Stimulated activated CD4-positive, alpha-beta T cell treated with anti-CD3 and anti-CD28 coated beads, TNF-alpha, amount 100 ng/mL, for 4 hours (primary cell): ENCODE measurements around the gene SLC35E4.
"Not testable (repeated sequence)": the region's sequence is repeated elsewhere in the genome, so short reads cannot be mapped to it uniquely, and the experiment has no call there.

ENCODE experiments used
- DNase-seq, 3 experiments: peaks; one replicate each; pipeline ENCODE4 v3.0.0-alpha.2; 2020; ENCODE audit warnings: low read depth in 3 of 3

Gene SLC35E4, protein sequence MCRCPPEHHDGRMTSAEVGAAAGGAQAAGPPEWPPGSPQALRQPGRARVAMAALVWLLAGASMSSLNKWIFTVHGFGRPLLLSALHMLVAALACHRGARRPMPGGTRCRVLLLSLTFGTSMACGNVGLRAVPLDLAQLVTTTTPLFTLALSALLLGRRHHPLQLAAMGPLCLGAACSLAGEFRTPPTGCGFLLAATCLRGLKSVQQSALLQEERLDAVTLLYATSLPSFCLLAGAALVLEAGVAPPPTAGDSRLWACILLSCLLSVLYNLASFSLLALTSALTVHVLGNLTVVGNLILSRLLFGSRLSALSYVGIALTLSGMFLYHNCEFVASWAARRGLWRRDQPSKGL

DNA sequence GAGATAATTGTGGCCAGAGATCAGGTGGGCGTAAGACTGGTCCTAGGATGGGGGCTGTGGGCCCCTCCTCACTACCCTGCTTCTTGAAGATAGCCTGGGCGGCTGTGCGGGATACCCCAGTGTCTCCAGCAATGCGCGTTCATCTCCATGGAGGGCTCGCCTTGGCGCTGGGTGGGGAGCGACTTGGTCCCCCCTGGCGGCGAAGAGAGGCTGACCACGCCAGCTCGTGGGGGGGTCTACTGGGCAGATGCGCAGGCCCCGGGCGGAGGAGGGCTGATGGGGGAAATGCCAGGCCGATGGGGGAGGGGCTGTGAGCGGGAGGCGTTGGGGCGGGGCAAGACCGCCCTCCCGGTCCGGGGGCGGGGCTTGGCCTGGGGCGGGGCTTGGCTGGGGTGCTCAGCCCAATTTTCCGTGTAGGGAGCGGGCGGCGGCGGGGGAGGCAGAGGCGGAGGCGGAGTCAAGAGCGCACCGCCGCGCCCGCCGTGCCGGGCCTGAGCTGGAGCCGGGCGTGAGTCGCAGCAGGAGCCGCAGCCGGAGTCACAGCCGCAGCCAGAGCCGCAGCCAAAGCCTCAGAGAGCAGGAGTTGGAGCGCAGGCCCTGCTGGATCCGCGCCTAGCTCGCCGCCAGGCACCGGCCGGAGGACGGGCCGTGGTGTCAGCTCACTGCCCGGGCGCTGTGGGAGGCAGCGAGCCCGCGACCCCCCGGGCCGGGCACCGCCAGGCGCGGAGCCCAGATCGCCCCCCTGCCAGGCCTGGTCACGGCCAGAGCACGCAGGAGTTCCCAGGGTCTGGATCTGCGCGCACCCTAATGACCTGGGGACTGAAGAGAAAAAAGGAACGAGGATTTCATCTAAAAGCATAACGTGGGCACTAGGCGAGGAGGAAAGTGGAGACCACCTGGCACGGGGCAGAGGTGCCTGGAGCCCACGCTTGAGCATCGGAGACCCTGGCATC lies at the start of gene SLC35E4:
Gene SLC35E4 (plus strand): TSS at position 509 of the 953 bp plus-strand sequence. CDS start 670 bp downstream, outside the sequence.
- DNase-seq = peak; percentile 93 to 99 (median 94)

DNA sequence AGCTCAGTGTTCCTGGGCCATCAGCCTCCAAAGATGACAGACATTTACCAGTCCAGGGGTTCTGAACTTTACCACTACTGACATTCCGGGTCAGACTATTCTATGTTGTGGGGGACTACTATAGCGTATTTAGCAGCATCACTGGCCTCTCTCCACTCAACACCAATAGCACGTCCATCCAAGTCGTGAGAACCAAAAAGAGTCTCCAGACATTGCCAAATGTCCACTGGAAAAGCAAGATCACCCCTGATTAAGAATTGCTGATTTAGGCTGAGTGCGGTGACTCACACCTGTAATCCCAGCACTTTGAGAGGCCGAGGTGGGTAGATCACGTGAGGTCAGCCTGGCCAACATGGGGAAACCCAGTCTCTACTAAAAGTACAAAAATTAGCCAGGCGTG lies 49.2 kb upstream of the SLC35E4 start:
- no peak for DNase-seq

DNA sequence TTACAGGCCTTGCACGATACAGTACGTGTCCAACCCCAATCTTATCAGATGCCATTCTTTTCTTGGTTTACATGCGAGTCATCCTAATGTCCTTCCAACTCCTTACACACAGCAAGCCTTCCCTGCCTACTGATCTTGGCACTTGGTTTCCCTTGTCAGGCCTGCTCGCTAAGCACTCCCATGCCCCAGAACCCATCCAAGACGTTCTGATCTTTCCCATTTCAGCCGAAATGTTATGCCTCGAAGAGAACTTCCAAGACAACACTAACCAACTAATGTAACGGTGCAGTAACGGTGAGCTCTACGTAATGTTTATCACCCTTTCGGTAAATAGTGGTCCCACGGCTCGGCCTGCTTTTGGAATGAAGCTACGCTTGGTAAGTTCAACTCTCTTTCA lies 44.4 kb upstream of the SLC35E4 start:
- no peak for DNase-seq

DNA sequence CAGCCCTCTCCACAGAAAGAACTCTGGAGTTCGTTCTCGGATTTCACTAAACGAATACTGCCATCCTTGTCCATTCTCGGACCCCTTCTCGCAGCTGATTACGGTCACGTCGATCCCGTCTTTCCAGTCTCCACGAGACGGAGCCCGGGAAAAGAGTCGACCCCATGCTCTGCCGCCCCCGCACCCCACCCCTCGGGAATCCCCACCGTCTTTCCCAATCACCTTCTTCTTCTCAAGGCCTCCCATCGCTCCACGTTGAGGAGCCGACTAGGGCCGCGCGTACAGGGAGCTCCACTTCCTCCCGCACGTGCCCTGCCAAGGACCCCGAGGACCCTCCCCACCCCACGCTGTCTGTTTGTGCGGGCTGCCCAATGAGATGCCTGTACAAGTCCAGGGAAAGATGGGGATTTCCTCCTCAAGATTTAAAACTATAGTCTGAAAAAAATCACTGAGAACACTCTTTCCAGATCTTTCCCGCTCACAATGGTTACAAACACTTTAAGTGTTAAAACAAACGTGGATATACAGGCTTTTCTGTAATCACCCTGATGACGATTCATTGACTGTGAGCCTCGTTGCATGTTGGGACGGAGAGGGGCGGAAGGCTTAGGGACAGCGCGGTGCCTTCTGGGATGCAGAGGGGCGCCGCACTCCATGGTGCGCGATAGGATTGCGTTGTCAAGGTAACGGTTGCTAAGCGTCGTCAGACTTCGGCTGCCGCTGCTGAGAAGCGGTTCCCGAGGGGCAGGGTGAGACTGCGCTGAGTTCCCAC lies 43.8 kb upstream of the SLC35E4 start, which contains the start of gene PES1:
Gene PES1 (minus strand): TSS at position 323 of the 772 bp plus-strand sequence. CDS start 77 bp downstream, at position 246.
- DNase-seq = peak; percentile 78 to 93 (median 88)

DNA sequence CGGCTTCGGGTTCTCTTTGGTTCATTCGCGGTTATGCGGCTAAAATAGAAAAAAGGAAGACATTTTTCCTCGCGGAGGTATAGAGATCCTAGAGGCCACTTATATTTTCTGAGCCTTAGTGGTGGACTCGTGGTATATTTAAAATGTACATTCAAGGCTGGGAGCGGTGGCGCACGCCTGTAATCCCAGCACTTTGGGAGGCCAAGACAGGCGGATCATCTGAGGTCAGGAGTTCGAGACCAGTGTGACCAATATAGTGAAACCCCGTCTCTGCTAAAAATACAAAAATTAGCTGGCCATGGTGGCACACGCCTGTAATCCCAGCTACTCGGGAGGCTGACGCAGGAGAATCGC lies 43.2 kb upstream of the SLC35E4 start:
- DNase-seq = not testable (repeated sequence)

DNA sequence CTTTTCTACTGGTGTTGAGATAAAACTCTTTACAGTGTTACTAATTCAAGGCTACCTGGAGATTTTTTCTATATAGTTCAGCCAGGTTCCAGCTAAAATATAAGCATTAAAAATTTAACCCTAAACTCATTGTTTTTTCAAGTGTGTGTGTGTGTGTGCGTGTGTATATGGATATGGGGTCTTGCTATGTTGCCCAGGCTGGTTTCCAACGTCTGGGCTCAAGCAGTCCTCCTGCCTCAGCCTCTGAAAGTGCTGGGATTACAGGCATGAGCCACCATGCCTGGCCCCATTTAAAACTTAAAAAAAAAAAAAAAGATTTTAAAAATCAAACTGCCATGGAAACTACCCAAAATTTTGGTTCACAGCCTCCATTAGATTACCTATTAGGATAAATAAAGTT lies 39.4 kb upstream of the SLC35E4 start:
- DNase-seq = no peak

DNA sequence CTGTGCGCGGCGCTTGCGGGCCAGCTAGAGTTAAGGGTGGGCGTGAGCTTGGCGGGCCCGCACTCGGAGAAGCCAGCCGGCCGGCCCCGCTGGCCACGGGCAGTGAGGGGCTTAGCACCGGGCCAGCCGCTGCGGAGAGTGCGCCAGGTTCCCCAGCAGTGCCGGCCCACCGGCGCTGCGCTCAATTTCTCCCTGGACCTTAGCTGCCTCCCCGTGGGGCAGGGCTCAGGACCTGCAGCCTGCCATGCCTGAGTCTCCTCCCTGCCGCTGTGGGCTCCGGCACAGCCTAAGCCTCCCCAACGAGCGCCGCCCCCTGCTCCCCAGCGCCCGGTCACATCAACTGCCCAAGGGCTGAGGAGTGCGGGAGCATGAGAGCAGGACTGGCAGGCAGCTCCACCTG lies 38.7 kb upstream of the SLC35E4 start:
- no peak for DNase-seq

DNA sequence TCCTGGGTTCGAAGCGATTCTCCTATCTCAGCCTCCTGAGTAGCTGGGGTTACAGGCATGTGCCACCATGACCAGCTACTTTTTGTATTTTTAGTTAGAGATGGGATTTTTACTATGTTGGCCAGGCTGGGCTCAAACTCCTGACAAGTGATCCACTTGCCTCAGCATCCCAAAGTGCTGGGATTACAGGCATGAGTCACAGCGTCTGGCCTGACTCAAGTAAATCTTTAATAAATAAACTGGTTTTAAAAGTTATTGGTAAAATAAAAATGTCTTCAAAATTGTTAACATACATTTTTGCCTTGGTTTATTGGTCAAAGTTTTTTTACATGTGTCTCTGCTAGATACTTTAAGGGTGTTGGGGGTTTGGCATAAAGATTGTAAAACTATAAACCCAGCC lies 36.6 kb upstream of the SLC35E4 start:
- DNase-seq = no peak

DNA sequence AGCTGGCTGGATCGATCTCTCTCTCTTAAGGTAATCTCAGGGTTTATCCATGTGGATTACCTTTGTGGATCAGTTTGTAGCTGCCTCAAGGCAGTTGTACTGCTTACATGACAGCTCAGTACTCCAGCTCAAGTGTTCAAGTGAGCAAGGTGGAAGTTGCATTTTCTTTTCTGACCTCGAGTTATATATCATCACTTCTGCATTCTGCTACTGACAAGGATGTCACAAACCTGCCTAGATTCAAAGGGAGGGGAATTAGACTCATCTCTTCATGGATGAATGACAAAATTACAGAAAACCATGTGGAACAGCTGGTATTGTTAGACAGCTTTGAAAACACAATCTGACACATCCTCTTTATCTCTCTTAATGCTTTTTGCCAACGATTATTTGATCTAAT lies 34.7 kb upstream of the SLC35E4 start:
- no peak for DNase-seq

DNA sequence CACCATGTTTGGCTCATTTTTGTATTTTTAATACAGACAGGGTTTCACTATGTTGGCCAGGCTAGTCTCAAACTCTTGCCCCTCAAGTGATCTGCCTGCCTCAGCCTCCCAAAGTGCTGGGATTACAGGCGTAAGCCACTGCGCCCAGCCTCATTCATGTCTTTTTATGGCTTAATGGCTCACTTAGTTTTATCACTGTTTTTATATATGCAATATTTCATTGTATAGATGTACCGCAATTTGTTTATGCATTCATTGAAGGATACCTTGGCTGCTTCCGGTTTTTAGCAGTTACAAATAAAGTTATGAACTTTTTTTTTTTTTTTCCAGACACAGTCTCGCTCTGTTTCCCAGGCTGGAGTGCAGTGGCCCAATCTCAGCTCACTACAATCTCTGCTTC lies 34.1 kb upstream of the SLC35E4 start:
- no peak for DNase-seq

DNA sequence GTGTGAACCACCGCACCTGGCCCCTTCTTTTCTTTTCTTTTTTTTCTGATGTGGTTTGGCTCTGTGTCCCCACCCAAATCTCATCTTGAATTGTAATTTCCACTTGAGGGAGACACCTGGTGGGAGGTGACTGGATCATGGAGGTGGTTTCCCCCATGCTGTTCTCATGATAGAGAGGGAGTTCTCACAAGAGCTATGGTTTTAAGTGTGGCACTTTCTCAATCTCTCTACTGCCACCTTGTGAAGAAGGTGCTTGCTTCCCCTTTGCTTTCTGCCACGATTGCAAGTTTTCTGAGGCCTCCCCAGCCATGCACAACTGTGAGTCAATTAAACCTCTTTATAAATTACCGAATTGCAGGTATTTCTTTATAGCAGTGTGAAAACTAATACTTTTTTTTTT lies 33.5 kb upstream of the SLC35E4 start:
- DNase-seq = no peak

DNA sequence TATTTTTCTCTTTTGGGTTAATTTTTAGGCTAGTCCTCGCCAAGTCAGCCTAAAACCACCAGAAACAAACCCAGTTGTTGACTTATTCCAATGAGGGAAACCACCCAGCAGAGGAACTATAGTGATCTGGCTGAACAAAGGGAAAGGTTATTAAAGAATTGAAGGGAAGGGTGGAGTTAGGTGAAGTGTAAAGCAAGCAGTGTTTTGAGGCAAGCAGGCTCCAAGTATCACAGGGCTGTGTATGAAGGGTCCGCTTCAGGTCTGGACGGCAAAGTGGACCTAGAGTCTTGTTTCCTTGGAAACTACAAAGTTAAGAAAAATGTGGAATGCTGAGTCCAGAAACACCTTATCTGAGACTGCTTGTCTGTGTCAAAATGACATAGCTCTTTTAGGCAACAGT lies 31.8 kb upstream of the SLC35E4 start:
- no peak for DNase-seq

DNA sequence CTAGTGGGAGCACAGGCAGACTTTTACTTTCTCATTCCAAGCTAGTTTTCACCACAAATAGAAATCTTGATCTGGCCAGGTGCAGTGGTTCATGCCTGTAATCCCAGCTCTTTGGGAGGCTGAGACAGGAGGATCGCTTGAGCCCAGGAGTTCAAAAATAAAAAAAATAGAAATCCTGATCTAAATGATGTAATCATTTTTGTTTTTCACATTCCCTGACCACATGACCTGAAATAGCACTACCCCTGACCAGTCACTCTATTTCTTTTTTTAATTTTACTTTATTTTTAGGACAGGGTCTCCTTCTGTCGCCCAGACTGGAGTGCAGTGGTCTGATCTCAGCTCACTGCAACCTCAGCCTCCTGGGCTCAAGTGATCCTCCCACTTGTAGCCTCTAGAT lies 30.9 kb upstream of the SLC35E4 start:
- DNase-seq = no peak

DNA sequence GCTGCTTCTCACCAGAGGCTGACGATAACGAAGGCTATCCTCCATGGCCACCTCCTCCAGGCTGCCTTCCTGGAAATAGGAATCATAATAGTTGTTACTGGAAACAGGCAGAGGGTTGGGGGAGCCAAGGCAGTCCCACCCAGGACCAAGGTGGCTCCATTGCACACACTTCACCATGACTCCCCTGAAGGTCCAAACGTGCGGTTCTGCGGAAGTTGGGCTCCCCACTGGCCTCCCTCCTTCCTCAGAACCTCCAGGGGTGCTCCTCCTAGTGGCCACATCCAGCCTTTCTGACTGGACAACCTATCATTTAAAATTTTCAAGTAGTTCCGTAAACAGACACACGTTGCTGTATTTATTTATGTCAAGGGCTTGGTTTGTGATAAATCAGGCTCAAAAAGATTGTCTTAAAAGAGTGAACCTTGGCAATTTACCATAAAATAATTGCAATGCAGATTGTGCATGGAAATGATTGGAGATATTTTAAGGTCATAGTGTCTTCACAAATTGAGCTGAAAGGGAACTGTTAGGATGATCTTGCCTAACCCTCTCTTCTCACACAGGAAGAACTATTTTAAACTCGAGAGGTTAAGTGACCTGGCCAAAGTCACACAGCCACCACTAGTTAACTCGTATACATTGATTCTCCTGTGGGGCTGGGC lies 30.0 kb upstream of the SLC35E4 start:
- no peak for DNase-seq

DNA sequence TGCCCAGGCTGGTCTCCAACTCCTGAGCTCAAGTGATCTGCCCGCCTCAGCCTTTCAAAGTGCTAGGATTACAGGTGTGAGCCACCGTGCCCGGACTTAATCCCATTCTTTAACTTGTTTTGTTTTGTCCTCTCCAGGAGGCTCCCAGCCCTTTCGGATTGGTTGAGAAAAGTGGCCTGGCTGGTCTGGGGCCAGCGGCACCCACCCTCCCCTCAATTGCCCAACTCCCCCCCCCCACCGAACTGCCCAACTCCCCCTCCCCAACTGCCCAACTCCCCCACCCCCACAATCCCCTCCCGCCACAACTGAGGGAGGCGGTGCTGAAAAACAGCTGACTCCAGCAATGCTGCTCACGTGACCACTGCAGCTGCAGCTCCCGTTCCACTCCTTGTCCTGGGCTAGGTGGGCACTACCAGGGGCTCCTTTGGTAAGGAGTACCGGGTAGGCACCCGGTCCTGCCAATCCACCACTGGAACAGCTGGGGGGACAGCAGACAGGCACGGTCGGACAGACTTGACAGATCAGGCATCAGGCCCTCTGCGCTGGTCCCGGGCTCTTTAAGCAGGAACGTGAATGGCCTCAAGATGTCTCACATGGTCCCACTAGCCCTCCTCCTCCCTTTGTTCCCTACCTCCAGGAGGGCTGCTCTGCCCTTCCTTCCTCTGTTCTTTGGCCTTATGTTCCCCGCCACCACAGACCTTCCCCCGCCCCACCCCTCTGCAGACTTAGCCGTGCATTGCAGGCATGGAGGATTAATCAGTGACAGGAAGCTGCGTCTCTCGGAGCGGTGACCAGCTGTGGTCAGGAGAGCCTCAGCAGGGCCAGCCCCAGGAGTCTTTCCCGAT lies 28.9 kb upstream of the SLC35E4 start, which contains the start of gene TCN2:
Gene TCN2 (plus strand): TSS at position 720 of the 845 bp plus-strand sequence. CDS start 158 bp downstream, outside the sequence.
- DNase-seq = no peak

DNA sequence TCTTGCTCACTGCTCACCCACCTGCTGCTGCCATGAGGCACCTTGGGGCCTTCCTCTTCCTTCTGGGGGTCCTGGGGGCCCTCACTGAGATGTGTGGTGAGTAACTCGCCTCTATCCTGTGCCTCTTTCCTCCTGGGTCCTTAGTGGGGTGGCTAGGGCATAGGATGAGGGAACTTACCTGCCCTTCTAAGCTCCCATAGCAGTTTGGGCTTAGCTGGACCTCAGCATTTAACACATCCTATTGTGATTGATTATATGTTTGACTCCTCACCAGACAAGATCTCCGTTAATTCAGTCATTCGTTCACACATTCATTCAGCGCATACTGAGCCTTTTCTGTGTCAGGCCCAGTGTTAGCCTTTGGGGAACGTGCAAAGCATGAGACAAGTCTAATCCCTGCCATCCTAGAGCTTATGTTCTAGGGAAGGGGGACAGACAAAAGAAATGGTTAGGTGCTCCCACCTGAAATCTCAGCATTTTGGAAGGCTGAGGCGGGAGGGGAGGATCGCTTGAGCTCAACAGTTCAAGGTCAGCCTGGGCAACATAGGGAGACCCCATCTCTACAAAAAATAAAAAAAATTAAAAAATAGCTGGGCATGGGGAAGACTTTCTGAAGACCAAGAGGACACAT lies 28.2 kb upstream of the SLC35E4 start:
- no peak for DNase-seq

DNA sequence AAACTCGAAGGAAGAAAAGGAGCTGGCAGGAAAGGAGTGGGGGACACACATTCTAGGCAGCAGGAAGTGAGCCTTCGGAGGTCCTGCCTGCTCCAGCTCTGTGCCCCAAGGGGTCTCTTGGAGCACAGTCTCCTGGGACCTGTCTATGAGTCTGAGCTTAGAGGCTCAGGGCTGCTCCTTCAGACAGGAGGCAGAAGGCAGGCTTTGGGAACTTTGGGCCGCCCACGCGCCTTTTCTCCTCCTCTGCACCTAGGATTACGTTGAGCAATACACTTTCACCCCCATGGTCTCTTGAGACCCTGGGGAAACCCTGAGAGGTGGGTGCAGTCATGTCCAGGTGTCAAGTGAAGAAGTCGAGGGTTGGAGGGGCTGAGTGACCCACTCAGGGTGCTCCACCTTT lies 27.6 kb upstream of the SLC35E4 start:
- no peak for DNase-seq

DNA sequence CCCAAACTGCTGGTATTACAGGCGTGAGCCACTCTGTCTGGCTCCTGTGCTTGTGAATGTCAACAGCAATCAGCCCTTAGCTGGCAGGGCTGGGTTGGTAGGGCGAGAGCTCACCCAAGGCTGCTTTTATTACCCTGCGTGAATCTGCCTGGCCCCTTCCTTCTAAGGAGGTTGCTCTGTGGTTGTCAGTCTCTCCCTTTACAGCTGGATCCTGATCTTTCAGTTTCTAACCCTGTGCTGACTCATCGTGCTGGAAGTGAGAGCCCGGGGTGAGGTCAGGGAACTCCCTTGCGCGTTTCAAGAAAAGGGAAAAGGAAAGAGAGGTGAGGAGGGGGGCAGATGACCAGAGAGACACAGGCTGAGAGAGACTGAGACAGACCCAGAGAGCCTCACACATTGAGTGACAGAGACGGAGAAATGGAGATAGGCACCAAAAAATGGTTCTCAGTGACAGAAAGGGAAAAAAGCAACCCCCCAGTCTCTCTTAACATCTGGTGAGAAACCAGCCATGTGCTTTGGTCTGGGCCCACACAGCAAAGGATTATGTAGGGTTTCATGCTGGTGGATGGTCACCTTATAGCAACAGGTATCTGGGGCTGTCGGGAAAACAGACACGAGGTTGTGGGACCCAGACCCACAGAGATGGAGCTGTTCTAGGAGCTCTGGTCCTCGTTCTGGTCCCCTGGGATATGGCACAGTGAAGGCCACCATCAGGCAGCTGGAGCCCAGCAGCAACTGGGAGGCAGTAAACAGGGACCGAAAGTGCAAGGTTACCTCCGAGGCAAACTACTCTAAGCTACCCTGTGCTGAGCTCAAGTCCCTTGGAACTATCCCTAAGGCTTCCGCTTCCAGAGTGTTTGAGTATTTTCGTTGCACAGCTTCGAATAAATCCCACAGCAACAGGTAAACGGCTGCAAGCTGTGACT lies 26.1 kb upstream of the SLC35E4 start:
- DNase-seq = no peak

DNA sequence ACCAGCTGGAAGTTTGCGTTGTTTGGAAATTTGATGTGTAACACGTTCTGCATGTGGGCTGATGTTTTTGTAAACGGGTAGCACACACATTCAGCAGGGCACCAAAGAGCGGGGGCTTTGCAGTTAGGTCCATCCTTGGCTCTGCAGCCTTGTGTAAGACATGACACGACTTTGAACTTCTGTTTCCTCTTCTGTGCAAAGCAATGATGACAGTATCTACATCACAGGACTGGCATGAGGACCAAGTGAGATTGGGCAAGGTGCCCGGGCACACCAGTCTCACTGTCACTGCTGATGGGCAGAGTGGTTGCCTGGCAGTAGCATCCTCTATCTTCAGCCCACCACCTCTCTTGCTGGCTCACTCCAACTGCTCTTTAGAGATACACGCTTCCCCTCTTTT lies 25.3 kb upstream of the SLC35E4 start:
- DNase-seq = no peak
